Stimulated activated CD4-positive, alpha-beta T cell treated with anti-CD3 and anti-CD28 coated beads, Interleukin-1b, Interleukin-23, amount 100 ng/mL, for 1 hour (primary cell): Measurements from ENCODE around the gene CRTC3.

ENCODE experiments used
- DNase-seq, 2 donors: peaks; one replicate each; pipeline ENCODE4 v3.0.0-alpha.2; 2020; ENCODE audit warnings: low read depth in 2 of 2

The CRTC3 gene

DNA sequence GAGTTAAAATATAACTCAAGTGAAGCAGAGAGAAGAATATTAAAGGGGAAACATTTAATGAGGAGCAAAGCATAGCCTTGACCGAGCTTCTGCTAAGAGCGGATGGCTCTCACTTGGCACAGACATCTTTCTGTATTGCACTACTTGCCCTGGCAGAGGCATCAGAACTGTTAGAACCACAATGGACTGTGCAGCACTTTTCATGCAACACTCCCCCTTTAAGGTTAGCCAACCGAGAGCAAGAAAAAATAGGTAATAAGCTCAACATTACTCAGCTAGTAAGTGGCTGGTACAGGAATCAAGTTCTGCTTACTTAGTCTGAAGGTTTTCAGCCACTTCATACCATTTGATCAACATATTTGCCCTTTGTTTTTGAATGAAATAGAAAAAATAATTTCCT lies 33.7 kb downstream of the CRTC3 start:
- DNase-seq: no peak

DNA sequence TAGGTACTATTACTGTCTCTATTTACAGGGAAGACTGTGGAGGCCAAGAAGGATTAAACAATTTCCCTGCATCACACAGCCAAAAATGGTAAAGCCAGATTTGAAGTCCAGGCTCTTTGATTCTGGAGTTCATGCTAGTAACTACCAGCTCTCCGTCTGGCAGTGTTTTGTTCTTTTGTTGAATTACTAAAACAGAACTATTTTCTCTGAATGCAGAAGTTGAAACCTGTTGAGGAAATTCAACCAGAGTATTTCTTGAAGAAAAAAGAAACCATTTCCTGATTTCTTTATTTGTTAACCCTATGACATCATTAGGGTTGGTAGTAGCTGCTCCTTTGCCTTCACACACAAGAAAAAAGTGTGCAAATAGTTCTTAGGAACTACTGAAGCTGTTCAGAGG lies 34.3 kb downstream of the CRTC3 start:
- no peak for DNase-seq

DNA sequence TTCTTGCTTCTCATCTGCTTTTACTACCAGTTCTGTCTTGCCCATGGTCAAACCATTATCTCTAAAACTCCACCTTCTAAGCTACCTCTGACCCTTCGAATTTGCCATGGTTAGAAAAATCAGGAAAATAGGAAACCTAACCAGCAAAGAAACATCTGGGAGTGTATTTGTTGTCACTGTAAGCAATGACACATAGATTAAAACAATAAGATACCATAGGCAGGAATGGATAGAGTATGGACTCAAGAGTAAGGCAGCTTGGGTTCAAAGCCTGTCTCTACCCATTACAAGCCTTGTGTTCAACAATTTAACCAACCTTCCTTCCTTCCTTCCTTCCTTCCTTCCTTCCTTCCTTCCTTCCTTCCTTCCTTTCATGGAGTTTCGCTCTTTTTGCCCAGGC lies 34.9 kb downstream of the CRTC3 start:
- no peak for DNase-seq

DNA sequence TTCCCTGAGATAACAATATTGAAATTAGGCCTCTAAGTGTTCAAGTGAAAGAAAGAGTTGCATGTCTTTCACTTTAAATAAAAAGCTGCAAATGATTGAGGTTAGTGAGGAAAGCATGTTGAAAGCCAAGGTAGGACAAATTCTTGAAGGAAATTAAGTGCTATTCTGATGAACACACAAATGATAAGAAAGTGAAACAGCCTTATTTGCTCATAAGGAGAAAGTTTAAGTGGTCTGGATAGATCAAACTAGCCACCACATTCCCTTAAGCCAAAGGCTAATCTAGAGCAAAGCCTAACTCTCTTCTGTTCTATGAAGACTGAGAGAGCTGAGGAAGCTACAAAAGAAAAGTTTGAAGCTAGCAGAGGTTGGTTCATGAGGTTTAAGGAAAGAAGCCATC lies 36.1 kb downstream of the CRTC3 start:
- no peak for DNase-seq

DNA sequence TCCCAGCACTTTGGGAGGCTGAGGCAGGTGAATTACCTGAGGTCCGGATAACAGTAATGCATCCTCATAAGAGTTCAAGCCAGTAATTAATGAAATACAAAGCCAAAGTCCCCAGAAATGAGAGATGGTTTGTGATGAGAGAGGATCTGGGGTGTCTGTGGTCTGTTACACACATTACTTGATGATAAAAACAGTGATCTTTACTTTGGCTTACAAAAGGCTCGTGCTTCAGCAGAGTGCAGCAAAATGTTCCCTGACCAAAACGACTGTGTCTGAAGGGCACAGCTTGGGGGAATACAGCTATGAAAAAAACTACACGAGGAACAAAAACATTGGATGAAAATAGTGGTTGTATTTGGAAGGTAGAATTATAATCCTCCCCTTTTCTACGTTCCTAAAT lies 40.9 kb downstream of the CRTC3 start:
- no peak for DNase-seq

- DNase-seq: no peak
Observed at GRCh38 chr15:90571063-90571541, 41.4 kb downstream of the CRTC3 start.

GRCh38 chr15:90572893-90573292 lies 43.2 kb downstream of the CRTC3 start:
- DNase-seq: no peak

- DNase-seq: no peak
Observed at GRCh38 chr15:90576711-90577389, 47.1 kb downstream of the CRTC3 start.

- no peak for DNase-seq
Observed at GRCh38 chr15:90579213-90579612, 49.5 kb downstream of the CRTC3 start.

DNA sequence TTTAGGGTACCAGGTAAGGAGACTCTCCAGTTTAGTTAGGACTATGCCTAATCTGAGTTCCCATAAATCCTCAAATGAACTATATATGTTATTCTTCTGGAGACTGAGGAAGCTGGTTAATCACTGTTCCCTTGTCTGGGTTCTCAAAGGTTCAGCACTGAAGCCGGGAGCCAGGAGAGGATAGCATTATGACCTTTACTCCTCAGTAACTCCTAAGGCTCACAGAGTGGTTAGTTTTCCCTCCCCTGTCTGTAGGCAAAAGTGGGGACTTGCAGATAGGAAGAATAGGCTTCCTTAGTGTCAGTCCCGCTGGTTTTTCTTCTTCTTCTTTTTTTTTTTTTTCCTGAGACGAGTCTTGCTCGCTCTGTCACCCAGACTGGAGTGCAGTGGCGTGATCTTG lies 50.4 kb downstream of the CRTC3 start:
- DNase-seq: no peak

GRCh38 chr15:90580541-90580940 lies 50.8 kb downstream of the CRTC3 start:
- DNase-seq: no peak

- DNase-seq: no peak
Observed at GRCh38 chr15:90580946-90581345, 51.2 kb downstream of the CRTC3 start.

GRCh38 chr15:90581771-90582352 lies 52.1 kb downstream of the CRTC3 start:
- no peak for DNase-seq

DNA sequence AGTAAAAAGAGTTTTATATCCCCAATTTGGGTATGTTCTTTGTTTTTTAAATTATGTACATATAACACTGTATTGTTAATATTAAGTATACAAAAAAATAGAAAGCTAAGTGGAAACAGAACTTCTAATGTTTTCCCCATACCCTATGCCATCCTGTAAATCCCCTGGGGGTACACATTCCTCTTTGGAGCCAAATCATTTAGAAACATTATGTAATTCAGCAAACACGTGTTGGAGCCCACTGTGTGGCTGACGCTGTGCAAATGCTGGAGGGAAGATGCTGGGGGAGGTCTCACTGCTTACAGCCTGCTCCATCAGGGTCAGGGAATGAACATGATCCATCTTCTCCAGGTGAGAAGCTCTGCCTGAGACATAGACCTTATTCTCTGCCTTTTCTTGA lies 52.8 kb downstream of the CRTC3 start:
- DNase-seq: no peak

DNA sequence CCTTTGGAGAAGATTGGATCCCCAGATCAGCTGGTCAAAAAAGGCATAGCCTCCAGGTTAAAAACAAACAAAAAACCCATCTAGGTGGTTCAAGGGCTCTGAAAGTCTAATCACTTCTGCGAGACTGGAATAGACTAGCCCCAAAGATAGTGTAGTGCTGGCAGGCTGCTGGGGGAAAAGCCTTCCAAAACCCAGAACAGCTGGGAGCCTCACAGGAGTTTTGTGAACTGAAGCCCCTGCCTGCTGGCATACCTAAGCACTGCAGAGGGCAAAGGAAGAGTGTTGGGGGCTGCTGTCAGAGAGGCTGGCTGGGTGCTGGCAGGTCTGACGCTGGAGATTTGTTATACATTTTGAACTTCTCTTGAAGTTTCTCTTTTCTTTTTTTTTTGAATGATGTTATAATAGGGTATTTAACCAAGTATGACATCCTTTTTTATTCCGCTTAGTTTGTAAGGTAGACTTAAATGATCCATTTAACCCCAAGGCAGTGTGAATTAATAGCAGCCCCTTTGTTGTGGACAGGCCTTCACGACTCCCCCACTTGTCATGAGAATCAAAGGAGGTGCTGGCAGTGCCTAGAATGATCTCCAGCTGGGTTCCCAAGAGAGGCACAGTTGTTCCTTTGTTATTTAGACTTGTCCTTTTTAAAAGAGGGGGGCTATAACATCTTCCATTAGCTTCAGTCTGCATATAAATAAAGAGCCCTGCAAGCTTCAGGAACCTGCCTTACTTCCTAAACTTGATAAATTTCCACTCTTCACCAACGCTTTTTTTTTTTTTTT lies 53.9 kb downstream of the CRTC3 start:
- DNase-seq: no peak

- no peak for DNase-seq
Observed at GRCh38 chr15:90584841-90585240, 55.1 kb downstream of the CRTC3 start.

GRCh38 chr15:90585863-90586262 lies 56.1 kb downstream of the CRTC3 start:
- DNase-seq: no peak

GRCh38 chr15:90586948-90587347 lies 57.2 kb downstream of the CRTC3 start:
- DNase-seq: no peak

DNA sequence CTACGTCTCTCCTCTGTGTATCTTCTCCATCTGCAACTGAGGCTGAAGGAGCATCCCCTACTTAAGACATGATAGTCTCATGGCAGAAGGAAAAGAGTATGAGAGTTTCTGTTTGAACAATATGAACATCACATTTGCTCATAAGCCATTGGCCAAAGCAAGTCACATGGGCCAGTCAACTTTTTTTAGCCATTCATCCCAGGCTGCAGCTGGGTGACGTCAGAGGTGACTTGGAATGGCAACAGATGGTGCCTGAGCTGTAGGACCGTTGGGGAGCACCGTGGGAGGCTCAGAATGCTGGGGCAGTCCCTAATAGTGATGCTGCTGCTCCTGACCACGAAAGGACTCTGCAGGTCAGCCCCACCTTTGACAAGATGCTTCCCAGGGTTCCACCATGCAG lies 58.7 kb downstream of the CRTC3 start:
- DNase-seq: no peak

- DNase-seq: no peak
Observed at GRCh38 chr15:90591524-90591923, 61.8 kb downstream of the CRTC3 start.

DNA sequence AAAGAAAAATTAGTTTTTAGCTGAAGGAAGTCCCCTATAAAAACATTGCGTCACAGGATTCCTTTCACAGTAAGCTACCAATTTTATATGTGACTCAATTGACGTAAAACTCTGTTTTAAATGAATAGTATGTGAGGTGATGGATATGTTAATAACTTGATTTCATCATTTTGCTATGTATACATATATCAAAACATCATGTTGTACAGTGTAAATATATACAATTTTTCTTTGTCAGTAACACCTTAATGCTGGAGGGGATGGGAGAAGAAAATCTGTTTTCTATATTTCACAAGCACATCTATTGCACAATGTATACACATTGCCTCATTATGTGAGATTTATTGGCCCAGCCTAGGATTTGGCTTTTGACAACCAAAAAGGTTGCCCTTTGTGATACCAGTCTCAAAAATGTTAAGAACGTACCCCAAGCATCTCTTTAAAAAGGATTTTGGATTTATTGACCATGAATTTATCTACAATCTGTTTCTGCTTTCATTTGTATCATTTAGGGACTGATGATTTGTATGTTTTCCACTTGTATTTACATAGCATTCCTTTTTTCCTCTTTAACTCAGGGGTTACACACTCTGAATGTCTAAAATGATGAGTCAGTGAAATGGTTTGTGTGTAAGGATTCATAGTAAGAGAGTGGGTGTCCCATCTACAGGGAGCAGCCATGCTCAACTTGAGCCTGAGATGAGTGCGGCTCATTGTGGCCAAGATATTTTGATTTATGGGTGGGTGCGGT lies 62.6 kb downstream of the CRTC3 start:
- no peak for DNase-seq

DNA sequence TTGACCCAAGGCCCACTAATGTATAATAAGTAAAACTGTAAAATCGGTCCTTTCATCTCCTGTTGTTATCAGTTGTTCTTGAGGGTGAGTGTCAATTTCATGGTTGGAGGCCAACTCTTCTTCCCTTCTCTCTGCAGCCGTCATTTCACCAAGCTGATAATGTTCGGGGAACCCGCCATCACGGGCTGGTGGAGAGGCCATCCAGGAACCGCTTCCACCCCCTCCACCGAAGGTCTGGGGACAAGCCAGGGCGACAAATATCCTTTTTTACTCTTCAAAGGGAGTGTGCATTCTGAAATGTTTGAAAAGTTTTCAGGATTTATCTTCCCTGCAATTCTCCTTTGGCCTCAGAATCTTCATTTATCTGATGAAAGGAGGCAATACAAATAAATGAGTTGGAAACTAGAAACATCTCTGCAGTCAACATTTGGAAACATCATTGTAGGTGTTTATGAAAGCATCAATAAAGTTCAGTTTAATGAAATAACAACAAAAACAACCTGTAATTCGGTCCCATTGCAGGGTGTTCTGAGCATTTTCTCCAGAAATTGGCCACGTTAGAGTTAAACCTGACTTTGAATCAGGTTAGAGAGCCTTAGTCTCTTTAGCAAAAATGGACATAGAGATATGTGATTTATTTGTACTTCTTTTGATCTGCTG lies 63.9 kb downstream of the CRTC3 start:
- no peak for DNase-seq
